GM12878 (cell line): ENCODE data around the gene SSPN. TPM values are rescaled to one million over a fixed set of nuclear protein-coding genes. Genes with fewer than 3 reads are reported as not detected.

Experiments used
- ATAC-seq: fragments of 200-7000 bp; cut with Tn5 transposase; 3 replicates; pipeline ENCODE4 v1.9.1; 2020; ENCODE audit warnings: mild to moderate bottlenecking, moderate library complexity
- BruUV-seq: library from RNA; stranded (reverse); fragments of 400-500 nt; replicated peaks from 2 replicates; lab custom pipeline; 2021; lab: Mats Ljungman, UMichigan
- CTCF ChIA-PET: fragments of 300-600 bp; sonication (Branson Sonifier 250); formaldehyde crosslinking; extraction: SDS; loops from one replicate; lab custom pipeline; 2021; ENCODE audit warnings: inconsistent platforms; lab: Yijun Ruan, JAX
- POLR2A ChIA-PET: fragments of 350-600 bp; formaldehyde crosslinking; extraction: SDS; loops from one replicate; lab custom pipeline; 2021; ENCODE audit warnings: inconsistent platforms; lab: Charles Lee
- RAD21 ChIA-PET: fragments of 300-600 bp; sonication (Branson Sonifier 250); formaldehyde crosslinking; loops from one replicate; lab custom pipeline; 2023; ENCODE audit warnings: antibody characterized with exemption; ENCODE audit not compliant: unreplicated experiment; lab: Charles Lee
- SMC1A ChIA-PET: fragments of 300-600 bp; sonication (Branson Sonifier 250); formaldehyde crosslinking; loops from one replicate; lab custom pipeline; 2023; ENCODE audit not compliant: unreplicated experiment, uncharacterized antibody; lab: Charles Lee
- DNase-seq: peaks from one replicate; pipeline ENCODE4 v3.0.0-alpha.2; 2011; ENCODE audit warnings: low read depth, low spot score
- FAIRE-seq: peaks from 3 replicates; lab custom pipeline; 2011; peaks lifted over from hg19 to GRCh38; lab: Jason Lieb, UNC
- H2AFZ ChIP-seq: 2 replicates; pipeline ENCODE4 v1.6.0; 2011; ENCODE audit warnings: low read depth, low read length, control low read depth; ENCODE audit not compliant: control insufficient read depth
- H3K27ac ChIP-seq: 2 replicates; pipeline ENCODE4 v1.5.1; 2011; ENCODE audit warnings: control low read depth; ENCODE audit not compliant: control insufficient read depth, insufficient read depth
- H3K27me3 ChIP-seq, 2 experiments: replicated peaks in 1 of 2; 2 replicates each; pipeline versions ENCODE4 v1.6.0 to v1.6.1; 2011; ENCODE audit warnings: low read length in 1 of 2; ENCODE audit not compliant: control insufficient read depth in 2 of 2, insufficient read depth in 2 of 2
- H3K36me3 ChIP-seq, 2 experiments: 2 replicates each; pipeline ENCODE4 v1.5.1; 2011; ENCODE audit warnings: low read length in 1 of 2; ENCODE audit not compliant: control insufficient read depth in 2 of 2, insufficient read depth in 2 of 2
- H3K4me1 ChIP-seq: 2 replicates; pipeline ENCODE4 v1.6.1; 2011; ENCODE audit warnings: mild to moderate bottlenecking, low read length, moderate library complexity, mixed read lengths; ENCODE audit not compliant: control insufficient read depth, insufficient read depth
- H3K4me2 ChIP-seq: 2 replicates; pipeline ENCODE4 v1.6.0; 2011; ENCODE audit warnings: control low read depth; ENCODE audit not compliant: control insufficient read depth, insufficient read depth
- H3K4me3 ChIP-seq: fragments of 200-600 bp; sonication (generic); 2 replicates; pipeline ENCODE4 v1.5.1; 2016
- H3K79me2 ChIP-seq: 2 replicates; pipeline ENCODE4 v1.6.0; 2011; ENCODE audit warnings: low read length; ENCODE audit not compliant: control insufficient read depth, insufficient read depth
- H3K9ac ChIP-seq: 2 replicates; pipeline ENCODE4 v1.8.0; 2011; ENCODE audit warnings: low read length, control low read depth, mixed read lengths; ENCODE audit not compliant: control insufficient read depth, insufficient read depth
- H3K9me3 ChIP-seq: replicated peaks from 3 replicates; pipeline ENCODE4 v1.5.1; 2011; ENCODE audit warnings: mild to moderate bottlenecking, low read length; ENCODE audit not compliant: control insufficient read depth, insufficient read depth
- H4K20me1 ChIP-seq: 2 replicates; pipeline ENCODE4 v1.6.0; 2011; ENCODE audit not compliant: control insufficient read depth, insufficient read depth
- BHLHE40 ChIP-seq, 2 experiments: fragments of 450-650 bp in 1 of 2; IDR thresholded peaks; 2 replicates each; pipeline ENCODE4 v1.6.1; 2011 to 2017; ENCODE audit warnings: low read depth in 2 of 2, borderline replicate concordance in 1 of 2, improper control_type of control experiment in 1 of 2, low read length in 1 of 2, mild to moderate bottlenecking in 1 of 2
- IKZF2 ChIP-seq, 2 experiments: fragments of 450-650 bp; IDR thresholded peaks; 2 replicates each; pipeline ENCODE4 v1.6.1; 2017; ENCODE audit warnings: mild to moderate bottlenecking in 2 of 2, moderate library complexity in 2 of 2
- IRF4 ChIP-seq: IDR thresholded peaks from 2 replicates; pipeline ENCODE4 v1.6.1; 2011; ENCODE audit warnings: low read depth, low read length
- MEF2B ChIP-seq: fragments of 450-650 bp; IDR thresholded peaks from 2 replicates; pipeline ENCODE4 v1.6.1; 2018; ENCODE audit warnings: mild to moderate bottlenecking, moderate library complexity; ENCODE audit not compliant: partially characterized antibody, poor library complexity, severe bottlenecking
- MTA3 ChIP-seq: IDR thresholded peaks from 2 replicates; pipeline ENCODE4 v1.6.1; 2012; ENCODE audit warnings: low read length, inconsistent platforms, borderline replicate concordance
- SKIL ChIP-seq: fragments of 450-650 bp; IDR thresholded peaks from 2 replicates; pipeline ENCODE4 v1.6.1; 2017; ENCODE audit warnings: mild to moderate bottlenecking, low read depth, inconsistent platforms; ENCODE audit not compliant: poor library complexity, severe bottlenecking
- SUZ12 ChIP-seq: fragments of 200-600 bp; sonication (generic); IDR thresholded peaks from one replicate; pipeline ENCODE4 v1.6.1; 2018; ENCODE audit warnings: antibody characterized with exemption, mild to moderate bottlenecking; ENCODE audit not compliant: unreplicated experiment
- YBX1 ChIP-seq: fragments of 450-650 bp; IDR thresholded peaks from 2 replicates; pipeline ENCODE4 v1.6.1; 2016; ENCODE audit warnings: antibody characterized with exemption
- ZNF207 ChIP-seq: fragments of 450-650 bp; IDR thresholded peaks from 2 replicates; pipeline ENCODE4 v1.6.1; 2014; ENCODE audit warnings: antibody characterized with exemption, mild to moderate bottlenecking, borderline replicate concordance
- WGBS: methylation state at CpG from one replicate; pipeline ENCODE4 v1.1.6; 2016; ENCODE audit warnings: low lambda C conversion rate; ENCODE audit not compliant: insufficient replicate concordance, insufficient coverage; ENCODE audit errors: missing lambda C conversion rate; 5-methylcytosine and 5-hydroxymethylcytosine counted together
- in situ Hi-C: fragments of 300-500 bp; cut with MboI; formaldehyde crosslinking; loops from 9 replicates; pipeline ENCODE4 v1.14.3; 2018; ENCODE audit warnings: mixed read lengths
- intact Hi-C: fragments of 100-400 bp; cut with micrococcal nuclease; formaldehyde crosslinking; loops from one replicate; pipeline ENCODE4 v1.14.2; 2022; ENCODE audit not compliant: unreplicated experiment
- polyA plus RNA-seq, 11 experiments: library from polyadenylated mRNA; depleted of rRNA in 4 of 11; unstranded in 6 of 11; stranded (reverse) in 5 of 11; fragments of >200 nt; fragmentation: Nextera tagmentation in 4 of 11; fragmentation: Illumina TruSeq in 1 of 11; extraction: Ambion mirVana in 4 of 11; extraction: Trizol in 1 of 11; gene quantifications; 1 replicate in 1 of 11; 2 replicates in 10 of 11; pipeline versions ENCODE4 v1.2.1 to v1.2.3, GENCODE V29; 2011 to 2016; ENCODE audit warnings: inconsistent platforms in 2 of 11, missing spikeins in 2 of 11, low read depth in 1 of 11
- total RNA-seq, 4 experiments: library from RNA; depleted of rRNA in 3 of 4; stranded (reverse); fragments of >200 nt in 3 of 4; fragmentation: Illumina TruSeq in 1 of 4; extraction: Trizol in 1 of 4; gene quantifications; 2 replicates each; pipeline versions ENCODE4 v1.2.1 to v1.2.3, GENCODE V29; 2013 to 2021

The SSPN gene
- total and polyA plus RNA-seq, 10 of the 15 experiments (the other 5 are each of a cell fraction or from before 2014, with no cell fraction given) = 0.04 to 0.41 (median 0.28) TPM; not detected in 5

GRCh38 chr12:26179826-26180225, 15.5 kb upstream of the SSPN start:
- no peaks in the 10 kb centered on the region for H3K36me3 ChIP-seq
- TF ChIP-seq SKIL (no peak), ZNF207 (no peak), MTA3 (no peak), IRF4 (no peak), YBX1 (no peak), IKZF2 (IDR thresholded peaks at IDR 0.05) (no peak), MEF2B (no peak), BHLHE40 (IDR thresholded peaks at IDR 0.05; ENCODE audit: borderline replicate concordance in 1 of 2, low read depth in 2 of 2, low read length in 1 of 2) (no peak), SUZ12 (no peak)
- TF ChIP-seq, all 136 proteins: peak for 0
- WGBS = 72% methylated on average over 4 of the region's 4 CpGs
- Histone ChIP-seq H3K9me3 (no peaks in the 10 kb centered on the region; the same call in 2 of the 3 replicates), H3K4me1 (peaks cover 4% of the 10 kb centered on the region; the same call in 1 of the 2 replicates), H4K20me1 (no peaks in the 10 kb centered on the region), H3K27ac (no peak overlapping the region), H3K4me3 (no peak overlapping the region), H3K27me3 (peaks cover 0 to 8% of the 10 kb centered on the region in 2 experiments; a peak in 3 of 4 replicates), H3K4me2 (no peak overlapping the region), H2AFZ (no peak overlapping the region), H3K79me2 (no peaks in the 10 kb centered on the region), H3K9ac (no peak overlapping the region)
- CTCF ChIA-PET = interaction anchor here (1.2 kb wide), 1 partner anchor 92 kb away, joined by 3 read pairs; no protein-coding TSS in a partner anchor
- RAD21 ChIA-PET = interaction anchor here (3.0 kb wide), 1 partner anchor 23 kb away, joined by 10 read pairs; no protein-coding TSS in a partner anchor
- FAIRE-seq (no peak), DNase-seq (no peak), ATAC-seq (no peak)
- in situ Hi-C loops = no loop called here
- intact Hi-C loops = no loop called here
- POLR2A ChIA-PET = interaction anchor here (0.6 to 0.7 kb wide), 2 partner anchors 59 to 125 kb away, joined by 3 to 5 read pairs; no protein-coding TSS in a partner anchor
- no TSS peak for BruUV-seq
- SMC1A ChIA-PET = interaction anchor here (0.8 to 2.1 kb wide), 6 partner anchors 10 to 92 kb away, joined by 3 to 6 read pairs (median 4); partner anchors contain the start of gene BHLHE41
